Endothelial cell of hepatic sinusoid (primary cell): ENCODE measurements around the gene NPFFR1.

Experiments used
- in situ Hi-C: cut with HindIII; loops from 2 replicates; pipeline ENCODE4 v1.10.0; 2017; ENCODE audit warnings: low sequenced_read_pairs

NPFFR1 gene, protein sequence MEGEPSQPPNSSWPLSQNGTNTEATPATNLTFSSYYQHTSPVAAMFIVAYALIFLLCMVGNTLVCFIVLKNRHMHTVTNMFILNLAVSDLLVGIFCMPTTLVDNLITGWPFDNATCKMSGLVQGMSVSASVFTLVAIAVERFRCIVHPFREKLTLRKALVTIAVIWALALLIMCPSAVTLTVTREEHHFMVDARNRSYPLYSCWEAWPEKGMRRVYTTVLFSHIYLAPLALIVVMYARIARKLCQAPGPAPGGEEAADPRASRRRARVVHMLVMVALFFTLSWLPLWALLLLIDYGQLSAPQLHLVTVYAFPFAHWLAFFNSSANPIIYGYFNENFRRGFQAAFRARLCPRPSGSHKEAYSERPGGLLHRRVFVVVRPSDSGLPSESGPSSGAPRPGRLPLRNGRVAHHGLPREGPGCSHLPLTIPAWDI

DNA sequence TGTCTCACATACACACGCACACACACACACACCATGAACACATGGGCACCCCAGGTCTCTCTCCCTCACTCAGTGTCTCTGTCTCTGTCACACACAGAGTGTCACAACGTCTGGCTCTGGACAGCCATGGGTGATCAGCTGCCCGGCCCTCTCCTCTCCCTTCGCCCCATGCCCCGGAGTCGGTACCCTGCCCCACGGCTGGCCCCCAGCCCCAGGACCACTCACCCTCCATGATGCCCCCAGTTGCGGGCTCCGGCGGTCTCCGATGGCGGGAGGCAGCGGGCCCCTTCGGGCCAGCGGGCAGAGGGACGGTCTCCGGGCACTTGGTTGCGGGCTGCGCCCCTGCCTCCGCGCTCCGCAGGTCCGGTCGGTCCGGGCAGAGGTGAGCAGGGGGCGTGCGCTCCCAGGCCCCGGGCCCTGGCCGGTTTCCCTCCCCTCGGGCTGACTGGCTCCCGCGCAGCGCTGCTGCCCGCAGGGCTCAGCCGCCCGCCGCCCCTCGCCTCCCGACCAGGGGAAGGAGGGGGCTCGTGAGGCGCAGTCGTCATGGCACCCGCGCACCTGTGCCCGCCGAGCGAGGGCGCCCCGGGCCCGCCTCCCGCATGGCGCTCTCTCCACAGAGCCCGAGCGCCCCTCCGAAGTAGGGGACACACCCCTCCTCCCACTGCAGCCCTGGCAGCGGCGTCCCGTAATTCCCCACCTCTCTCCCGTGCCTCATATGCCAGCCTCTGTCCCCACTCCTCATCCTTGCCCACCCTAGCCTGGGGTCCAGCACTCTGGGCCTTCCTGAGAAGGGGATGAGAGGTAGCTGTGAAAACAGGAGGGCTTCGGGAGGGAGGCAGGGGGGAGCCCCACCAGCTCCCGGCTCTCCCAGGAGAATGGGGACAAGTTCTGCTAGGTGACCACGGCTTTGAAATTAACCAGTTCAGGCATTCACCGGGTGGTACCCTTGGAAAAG, at the start of gene NPFFR1:
Gene NPFFR1 (minus strand): TSS at position 560 of the 955 bp plus-strand sequence. CDS start 328 bp downstream, at position 232.
- in situ Hi-C loops = no loop called here

DNA sequence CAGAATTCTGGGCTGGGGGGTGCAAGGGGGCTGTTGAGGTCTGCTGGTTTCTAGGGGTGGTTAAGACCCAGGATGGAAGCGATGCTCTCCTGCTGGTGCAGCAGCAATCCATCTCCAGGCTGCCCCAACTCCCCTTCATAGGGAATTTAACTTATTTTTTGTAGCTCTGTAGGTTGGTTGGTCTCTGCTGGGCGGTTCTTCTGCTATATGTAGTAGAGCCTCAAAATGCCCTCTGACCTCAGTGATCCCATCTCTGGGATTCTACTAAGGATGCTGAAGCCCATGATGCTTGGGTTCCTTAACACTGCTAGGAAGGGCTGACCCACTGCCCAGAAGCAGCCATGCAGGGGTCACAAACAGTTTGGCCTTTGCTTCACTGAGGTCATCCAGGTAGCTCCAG, 49.5 kb upstream of the NPFFR1 start:
- in situ Hi-C loops = loop anchor here (5.0 kb wide), 2 partner anchors 66 to 99 kb away; no protein-coding TSS in a partner anchor

DNA sequence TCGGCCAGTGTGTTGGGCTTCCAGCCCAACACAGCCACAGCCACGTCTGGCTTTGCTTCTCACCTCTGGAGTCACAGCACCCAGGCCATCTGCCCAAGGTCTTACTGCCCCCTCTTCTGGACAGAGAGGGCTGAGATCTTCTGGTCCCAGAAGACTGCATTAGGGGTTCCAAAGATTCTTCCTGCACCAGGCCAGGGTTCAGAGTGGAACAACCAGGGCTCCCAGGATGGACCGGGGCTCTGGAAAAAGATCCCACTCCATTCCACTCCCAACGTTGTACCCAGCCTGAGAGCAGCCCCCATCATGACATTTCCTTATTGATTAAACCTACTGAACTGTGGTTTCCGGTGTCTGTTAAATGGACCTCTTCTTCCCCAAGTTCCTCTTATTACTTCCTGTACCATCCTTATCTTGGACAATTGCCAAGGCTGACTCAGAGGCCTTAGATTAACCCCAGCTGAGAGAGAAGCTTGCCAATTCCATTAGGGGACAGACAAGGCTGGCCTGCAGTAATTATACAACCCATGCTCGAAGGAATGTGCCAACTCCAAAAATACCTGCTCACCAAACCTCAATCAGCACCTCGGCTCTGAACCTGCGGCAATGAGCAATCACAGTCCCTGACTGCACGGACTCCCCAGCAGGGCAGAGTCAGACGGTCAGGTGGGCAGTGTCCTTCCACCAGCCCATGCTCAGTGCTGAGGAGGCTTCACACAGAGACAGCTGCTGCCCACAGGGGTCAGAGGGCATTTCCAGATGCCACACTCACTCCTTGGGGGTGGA, 47.9 kb upstream of the NPFFR1 start:
- in situ Hi-C loops = loop anchor here (5.0 kb wide), 2 partner anchors 64 to 101 kb away; no protein-coding TSS in a partner anchor

DNA sequence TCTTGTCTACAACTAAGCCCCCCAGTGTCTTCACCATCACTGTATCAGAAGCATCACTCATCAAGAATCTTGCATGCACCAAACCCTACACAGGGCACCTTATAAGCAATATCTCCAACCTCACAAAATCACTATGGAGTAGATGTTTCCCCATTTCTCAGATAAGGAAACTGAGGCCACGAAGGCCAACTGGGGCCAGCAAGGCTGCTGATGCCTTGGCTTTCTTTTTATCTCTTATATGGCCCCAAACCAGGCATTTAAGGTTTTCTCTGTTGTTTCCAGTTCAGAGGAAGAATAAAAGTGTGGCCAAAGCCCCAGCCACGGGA, 47.3 kb upstream of the NPFFR1 start:
- in situ Hi-C loops = loop anchor here (5.0 kb wide), 2 partner anchors 64 to 101 kb away; no protein-coding TSS in a partner anchor

DNA sequence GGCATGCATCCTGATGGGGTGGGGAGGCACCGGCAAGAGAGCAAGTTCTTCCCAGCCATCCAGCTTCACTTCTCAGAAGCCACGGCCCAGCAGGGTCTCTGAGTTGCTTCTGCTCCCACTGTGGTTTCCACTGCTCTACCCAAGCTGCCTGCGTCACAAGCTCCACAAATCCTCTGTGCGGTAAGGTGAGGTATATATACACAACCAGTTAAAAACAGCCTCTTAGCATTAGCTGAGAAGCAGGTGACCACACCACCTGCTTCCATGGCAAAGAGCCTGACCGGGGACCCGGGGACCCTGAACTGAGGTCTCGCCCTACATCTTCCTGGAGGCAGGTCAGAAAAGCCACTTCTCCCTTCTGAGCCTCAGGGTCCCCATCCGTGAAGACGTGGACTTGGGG, 46.9 kb upstream of the NPFFR1 start:
- in situ Hi-C loops = loop anchor here (5.0 kb wide), 2 partner anchors 63 to 102 kb away; no protein-coding TSS in a partner anchor

DNA sequence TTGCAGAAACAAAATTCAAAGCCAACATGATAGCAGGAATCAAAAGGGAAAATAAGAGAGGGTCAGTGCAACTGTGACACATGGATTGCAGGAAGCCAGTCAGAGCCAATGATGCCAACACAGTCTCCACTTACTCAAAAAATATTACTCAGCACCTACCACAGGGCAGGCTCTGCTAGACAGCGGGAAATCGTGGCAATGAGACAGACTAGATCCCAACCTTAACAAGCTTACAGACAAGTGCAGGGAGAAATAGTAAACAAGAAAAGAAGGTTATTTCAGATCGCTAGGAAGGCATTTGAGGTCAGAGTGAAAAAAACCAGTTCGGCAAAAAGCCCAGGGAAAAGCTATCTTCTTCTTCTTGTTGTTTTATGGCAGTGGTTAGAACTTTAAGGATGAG, 45.2 kb upstream of the NPFFR1 start:
- in situ Hi-C loops = no loop called here

DNA sequence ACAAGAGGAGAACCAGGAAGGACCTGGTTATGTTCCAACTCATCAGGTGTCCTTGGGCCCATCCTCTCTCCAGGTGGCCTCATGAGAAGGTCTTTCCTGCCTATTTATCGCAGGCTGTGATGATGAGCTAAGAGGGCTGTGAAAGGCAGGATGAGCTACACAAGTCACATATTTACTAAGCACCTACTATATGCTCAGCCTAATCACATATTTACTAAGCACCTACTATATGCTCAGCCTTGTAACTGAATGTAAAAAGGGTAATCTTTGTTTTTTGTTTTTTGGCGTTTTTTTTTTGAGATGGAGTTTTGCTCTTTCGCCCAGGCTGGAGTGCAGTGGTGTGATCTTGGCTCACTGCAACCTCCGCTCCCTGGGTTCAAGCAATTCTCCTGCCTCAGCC, 44.2 kb upstream of the NPFFR1 start:
- in situ Hi-C loops = no loop called here

DNA sequence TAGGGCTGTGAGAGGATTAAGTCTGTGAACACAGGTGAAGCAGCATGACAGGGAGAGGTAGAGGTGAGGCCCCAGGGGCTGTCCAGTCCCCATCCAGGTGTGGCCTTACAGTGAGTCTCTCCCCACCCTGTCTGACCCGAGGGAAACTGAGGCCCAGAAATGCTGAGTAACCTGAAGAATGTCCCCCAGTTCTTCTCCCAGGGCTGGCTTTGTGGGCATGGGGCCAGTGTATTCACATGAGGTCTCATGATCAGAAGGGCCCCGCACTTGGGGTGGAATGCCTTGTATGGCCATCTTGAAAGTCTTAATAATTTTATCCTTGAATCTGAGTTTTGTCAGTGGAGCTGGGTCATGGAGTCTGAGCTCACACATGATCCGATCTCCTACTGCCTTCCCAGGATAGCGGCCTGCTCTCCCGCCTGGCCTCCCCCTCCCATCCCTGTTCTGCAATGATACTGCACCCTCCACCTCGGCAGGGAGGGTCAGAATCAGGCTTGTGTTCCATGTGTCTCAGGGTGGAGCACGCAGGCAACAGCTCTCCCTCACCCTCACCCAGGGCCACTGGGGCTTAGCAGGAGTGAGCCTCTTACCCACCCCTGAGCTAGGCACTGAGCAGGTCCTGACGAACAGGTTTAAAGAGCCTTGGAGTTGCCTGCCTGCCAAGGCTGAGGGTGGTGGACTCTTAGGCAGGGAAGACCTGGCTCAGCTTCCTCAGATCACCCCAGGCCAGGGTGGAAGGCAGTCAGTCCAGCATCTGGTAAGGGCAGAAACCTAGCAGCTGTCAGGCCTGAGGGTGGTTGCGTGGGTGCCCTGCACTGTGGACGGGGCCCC, 41.4 kb upstream of the NPFFR1 start:
- in situ Hi-C loops = no loop called here

DNA sequence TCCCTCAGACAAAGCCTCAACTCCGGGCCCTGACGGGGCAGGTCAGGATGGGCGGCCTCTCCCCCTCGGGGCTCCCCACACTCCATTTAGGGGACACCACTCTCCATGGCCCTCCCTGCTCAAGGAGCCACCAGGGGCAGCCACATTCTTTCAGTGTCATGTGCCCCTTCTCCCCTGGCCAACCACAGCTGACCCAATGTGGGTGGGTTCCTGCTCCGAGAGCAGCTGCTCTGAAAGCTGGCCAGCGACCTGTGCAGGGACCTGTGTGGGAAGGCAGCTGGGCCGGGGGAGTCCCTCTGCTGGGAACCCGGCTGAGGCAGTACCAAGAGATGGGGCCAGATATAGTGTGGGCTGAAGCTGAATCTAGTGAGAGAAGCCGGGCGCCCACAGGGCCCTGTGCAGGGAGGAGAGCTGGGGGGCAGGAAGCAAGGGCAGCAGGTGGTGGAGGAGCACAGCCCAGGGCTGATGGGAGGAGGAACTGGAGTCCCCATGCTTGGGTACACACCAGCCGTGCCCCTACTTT, 40.6 kb upstream of the NPFFR1 start:
- in situ Hi-C loops = no loop called here

DNA sequence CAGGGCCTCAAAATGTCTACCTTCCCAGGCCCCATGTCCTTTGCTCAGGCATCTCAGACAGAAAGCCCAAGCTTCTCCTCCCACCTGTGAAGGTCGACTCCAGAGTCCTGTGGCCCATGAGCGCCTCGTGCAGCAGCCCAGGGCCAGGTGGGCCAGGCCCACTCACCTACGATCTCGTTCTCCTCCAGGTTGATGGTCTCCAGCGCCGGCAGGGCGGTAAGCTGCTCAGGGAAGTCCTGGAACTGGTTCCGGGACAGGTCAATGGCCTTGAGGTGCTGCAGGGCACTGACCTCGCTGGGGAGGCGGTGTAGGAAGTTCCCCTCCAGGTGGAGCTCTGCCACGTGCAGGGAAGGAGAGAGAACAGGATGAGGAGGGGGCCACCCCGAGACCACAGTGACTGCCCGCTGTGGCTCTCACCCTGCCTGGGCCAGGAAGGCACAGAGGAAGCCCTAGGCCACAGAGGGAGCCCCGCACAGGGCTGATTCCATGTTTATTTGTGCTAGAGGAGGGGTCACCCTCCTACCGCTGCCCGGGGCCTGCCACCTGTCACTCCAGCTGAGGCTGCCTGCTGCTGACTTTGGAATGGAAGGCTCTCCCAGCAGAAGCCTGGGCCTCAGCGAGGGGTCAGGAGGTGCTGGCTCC, 40.0 kb upstream of the NPFFR1 start:
- in situ Hi-C loops = no loop called here

DNA sequence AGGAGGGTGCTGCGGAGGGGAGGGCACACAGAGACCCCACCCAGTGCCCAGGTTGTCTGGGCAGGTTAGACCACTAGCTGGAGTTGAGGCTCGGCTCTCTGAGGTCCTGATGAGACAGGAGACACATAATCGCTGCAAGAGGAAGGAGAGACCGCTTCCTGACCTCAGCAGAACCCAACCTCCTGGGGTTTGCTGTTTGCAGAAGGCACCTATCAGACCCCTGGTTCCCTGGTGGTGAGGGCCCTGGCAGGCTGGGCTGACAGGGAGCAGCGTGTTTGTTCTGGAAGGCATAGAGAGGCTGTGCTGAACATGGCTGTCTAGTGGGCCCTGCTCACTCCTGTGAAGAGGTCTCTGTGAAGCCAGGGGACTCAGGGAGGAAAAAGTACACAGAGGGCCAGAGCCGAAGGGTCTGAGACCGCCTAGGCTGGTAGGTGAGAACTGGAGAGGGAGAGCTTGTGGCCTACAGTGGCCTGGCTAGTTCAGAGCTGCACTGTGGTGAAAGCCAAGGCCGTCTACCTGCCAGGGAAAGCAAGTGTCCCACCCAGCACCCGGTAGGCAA, 39.4 kb upstream of the NPFFR1 start:
- in situ Hi-C loops = no loop called here

DNA sequence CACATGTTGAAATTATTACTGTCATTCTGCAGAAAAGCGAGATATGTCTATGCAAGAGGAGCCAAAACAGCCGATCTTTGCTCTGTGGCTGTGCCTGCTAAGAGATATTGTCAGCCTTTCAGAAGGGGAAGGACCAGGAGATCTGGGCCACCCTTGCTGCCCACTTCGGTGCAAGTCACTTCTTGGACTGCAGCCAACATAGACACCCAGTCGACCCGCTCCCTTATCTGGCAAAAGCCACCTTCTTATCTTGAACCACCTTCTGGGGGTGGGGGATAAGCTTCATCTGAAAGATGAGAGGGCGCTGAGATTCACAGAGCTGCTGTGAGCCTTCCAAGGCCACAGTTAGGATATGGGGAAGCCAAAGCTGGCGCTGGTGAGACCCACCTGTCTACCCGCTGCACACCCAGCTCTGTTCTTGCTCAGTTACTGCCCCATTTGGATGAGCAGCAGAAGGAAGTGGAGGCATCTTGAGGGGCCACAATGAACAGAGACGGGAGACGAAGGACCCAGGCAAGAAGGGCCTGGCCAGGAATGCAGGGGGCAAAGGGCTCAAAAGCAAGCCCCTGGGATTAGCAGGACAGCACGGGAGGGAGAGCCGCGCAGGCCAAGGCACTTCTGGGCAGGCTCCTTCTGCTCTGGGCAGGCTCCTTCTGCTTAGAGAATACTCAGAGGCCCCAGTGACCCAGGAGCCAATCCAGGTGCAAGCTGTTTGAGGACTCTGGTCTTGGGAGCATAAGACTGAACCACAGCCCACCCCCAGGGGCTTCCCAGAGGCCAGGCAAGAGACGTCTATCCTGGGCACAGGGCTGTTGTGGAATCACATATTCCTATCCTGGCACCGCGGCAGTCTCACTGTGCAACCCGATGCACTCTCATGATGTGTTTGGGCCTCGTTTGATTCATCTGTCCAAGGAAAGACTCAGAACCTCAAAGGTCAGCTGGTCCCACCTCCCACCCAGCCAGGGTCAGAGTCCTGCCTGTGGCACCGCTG, 38.4 kb upstream of the NPFFR1 start:
- in situ Hi-C loops = no loop called here

DNA sequence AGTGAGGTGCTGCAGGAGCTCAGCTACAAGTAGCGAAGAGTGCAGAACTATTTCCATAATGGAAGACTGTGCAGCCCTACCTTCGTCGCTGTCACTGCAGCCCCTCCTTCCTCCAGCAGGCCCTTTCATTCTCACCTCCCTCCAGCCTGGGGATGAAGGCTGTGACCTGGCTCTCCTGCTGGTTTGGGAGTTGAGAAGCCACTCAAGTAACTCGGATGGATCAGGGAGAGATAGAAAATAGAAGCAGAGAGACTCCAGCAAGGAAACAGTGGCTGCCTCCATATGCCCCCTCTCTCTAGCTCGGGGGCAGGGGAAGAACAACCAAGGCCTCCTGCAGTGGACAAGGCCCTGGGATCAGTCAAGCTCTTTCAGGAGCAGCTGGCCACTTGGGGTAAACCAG, 37.4 kb upstream of the NPFFR1 start:
- in situ Hi-C loops = no loop called here

DNA sequence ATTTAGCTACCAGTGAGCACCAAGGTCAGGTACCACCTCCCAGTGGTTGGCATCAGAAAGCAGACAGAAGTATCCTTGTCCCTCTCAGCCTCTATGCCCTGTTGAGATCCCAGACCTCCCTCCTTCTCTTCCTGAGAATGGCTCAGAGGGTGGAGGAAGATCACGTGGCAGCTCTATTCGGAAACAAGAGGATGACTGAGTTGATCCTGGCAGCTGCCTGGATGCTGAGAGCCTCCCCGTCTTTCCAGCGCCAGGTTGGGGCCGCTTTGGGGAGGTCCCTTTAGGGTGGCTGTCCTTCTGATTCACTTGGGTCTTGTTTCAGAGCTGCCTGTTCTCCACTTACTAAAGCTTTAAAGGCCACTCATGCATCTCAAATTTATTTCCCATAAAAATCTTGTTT, 36.9 kb upstream of the NPFFR1 start:
- in situ Hi-C loops = no loop called here

DNA sequence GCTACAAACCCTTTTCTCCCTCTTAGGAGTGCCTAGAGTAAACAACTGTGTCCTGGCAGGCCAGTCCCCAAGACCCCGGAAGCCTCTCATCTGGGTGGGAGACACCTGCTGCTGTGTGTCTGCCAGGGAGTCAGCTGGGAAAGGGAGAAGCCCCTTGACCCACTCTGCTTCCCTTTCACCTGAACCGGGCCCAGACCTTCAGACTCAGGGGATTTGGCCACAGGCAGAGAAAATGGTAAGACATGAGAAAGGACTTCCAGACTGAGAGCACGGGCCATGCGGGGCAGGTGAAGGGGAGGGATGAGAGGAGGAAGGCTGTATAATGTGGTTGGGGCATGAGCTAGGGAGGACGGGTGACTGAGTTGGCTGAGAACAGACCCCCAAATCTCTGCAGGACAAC, 36.0 kb upstream of the NPFFR1 start:
- in situ Hi-C loops = no loop called here

DNA sequence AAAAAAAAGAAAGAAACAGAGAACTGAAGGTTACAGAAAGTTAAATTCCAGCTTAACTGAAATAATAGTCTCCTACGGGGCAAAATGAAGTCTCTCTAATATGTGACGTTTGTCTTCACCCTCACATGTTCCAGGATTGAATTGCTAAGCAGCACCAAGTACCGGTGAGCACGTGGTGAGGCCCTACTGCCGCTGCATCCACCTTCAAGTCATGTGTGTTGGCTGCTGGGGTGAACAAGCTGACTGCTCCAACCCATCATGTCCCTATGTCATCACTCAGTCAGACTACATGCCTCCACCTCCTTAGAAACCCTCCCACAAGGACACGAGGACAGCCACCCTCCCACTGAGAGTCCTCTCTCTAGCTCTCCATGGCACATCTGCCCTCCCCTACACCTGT, 35.4 kb upstream of the NPFFR1 start:
- in situ Hi-C loops = no loop called here

DNA sequence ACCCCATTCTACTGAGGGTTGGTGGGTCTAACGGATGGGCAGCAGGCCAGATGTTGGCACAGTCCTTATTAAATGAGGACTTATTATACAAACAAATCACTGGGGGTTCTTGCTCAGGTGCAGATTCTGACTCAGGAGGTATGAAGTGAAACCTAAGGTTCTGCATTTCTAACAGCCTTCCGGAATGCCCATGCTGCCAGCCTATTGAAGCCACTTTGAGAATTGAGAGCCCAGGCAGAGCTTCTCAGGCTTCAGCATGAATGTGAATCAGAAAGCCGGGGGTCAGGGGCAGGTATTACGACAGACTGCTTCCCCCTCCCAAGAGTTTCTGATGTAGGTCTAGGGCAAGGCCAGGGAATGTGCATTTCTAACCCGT, 34.1 kb upstream of the NPFFR1 start:
- in situ Hi-C loops = no loop called here
